Raji (cell line): ENCODE results near the gene ST6GALNAC5.

Experiments
- POLR2A ChIP-seq: IDR thresholded peaks from 2 replicates; pipeline ENCODE4 v1.6.1; 2011; ENCODE audit warnings: low read depth, low read length, control low read depth; ENCODE audit not compliant: insufficient read depth

ST6GALNAC5 gene

GRCh38 chr1:76944942-76945341 is 77.7 kb downstream of the ST6GALNAC5 start:
- TF ChIP-seq POLR2A, result no peak

- no peak for TF ChIP-seq POLR2A
Measured at GRCh38 chr1:76948846-76949245, 81.6 kb downstream of the ST6GALNAC5 start.

DNA sequence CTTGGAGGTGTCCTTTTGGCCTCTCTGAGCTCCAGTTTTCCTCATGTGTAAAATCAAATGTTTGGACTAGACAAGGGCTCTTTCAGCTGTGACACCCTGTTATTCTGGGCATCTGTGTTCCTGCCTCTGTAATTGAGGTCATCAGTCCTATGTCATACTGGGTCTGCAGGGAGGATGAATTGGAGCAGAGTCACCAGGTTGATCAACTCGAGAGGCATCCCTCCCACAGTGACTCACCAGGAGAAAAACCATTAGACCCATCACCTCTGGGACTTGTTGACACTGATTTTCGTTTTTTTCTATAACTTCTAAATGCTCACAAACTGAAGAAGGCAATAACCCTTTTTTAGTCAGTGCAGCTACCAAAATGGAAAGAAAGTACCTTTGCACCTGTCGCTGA is 82.2 kb downstream of the ST6GALNAC5 start:
- TF ChIP-seq POLR2A, result no peak

DNA sequence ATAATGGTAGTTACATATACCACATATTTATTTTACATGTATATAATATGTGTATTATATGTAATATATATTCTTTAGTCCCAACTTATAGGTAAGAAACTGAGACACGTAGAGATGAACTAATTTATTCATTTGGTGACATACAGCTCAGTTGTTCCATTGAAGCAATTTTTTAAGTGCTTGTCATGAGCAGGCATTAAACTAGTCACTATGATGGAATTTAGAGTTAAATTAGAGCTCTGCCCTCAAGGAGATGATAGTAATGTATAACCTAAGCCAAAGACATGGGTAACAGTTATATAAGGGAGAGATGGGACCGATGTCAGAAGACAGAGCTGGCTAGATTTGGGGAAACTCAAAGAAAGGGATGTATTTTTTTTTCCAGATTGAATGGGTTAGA is 83.0 kb downstream of the ST6GALNAC5 start:
- TF ChIP-seq POLR2A, result no peak

DNA sequence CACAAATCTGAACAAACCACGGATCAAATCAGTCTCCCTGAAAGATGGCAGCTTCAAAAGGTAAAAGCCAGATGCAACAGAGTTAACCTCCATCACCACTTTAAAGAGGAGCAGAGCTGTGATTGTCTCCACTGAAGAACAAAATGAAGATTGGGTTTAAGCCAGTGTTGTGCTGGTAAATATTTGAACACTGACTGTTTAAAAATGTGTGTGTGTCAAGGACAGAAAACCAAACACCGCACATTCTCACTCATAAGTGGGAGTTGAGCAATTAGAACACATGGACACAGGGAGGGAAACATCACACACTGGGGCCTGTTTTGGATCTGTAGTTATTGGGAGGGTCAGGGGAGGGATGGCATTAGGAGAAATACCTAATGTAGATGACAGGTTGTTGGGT is 83.9 kb downstream of the ST6GALNAC5 start:
- TF ChIP-seq POLR2A, result no peak

- TF ChIP-seq POLR2A, result no peak
Measured at GRCh38 chr1:76955652-76956051, 88.4 kb downstream of the ST6GALNAC5 start.

- no peak for TF ChIP-seq POLR2A
Measured at GRCh38 chr1:76957961-76958360, 90.7 kb downstream of the ST6GALNAC5 start.

GRCh38 chr1:76958828-76959227 is 91.5 kb downstream of the ST6GALNAC5 start:
- TF ChIP-seq POLR2A, result no peak

GRCh38 chr1:76959556-76959955 is 92.3 kb downstream of the ST6GALNAC5 start:
- TF ChIP-seq POLR2A, result no peak

GRCh38 chr1:76961181-76961819 is 94.0 kb downstream of the ST6GALNAC5 start:
- TF ChIP-seq POLR2A, result no peak

DNA sequence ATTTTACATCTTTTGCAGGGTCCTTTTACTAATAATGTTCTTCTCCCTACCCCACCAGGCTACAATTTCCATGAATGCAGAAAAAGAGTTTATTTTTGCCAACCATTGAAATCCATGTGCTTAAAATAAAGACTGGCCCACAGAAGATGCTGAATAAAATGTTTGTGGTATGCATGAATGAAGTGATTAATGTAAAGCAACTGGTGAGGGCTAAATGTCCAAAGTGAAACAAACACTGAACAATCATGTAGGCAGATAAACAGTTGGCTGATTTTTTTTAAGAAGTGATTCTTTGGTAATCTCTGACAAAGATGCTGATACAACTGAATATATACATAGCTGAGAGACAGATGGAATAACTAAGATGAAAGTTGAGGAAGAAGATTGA is 94.5 kb downstream of the ST6GALNAC5 start:
- no peak for TF ChIP-seq POLR2A

DNA sequence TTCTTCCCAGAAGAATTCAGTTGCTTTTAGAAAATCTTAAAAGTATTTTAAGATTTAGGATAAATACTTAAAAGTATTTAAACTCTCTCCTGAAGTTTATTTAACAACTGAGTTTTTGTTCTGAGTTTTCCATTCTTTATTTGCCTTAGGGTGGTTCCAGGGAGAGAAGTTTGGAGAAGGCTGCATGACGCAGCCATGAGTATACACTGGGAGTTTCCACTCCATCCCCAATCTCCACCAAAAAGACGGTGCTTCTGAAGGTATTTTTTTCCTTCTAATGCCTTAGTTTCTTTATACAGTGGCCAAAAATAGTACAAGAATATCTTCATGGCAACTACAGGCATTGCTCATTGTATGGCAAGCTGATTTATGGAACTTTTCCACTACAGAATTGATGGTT is 122.7 kb downstream of the ST6GALNAC5 start:
- no peak for TF ChIP-seq POLR2A

DNA sequence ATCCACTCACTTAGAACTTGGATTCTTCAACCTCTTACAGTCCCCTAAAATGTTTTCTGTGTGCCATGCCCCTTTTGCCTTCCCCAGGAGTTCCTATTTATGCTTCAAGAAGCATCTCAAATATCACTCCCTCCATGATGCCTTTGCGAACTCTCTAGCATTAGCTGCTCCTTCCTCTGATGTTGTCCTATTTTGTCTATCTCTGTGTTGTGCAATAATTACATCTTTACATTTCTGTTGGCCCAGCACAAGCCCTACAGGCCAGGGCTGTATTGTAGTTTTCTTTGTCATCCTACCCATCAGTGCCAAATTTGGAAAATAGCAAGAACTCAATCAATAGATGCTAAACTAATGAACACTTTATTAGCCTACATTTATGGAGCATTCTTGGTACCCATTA is 125.8 kb downstream of the ST6GALNAC5 start:
- no peak for TF ChIP-seq POLR2A

- TF ChIP-seq POLR2A, result no peak
Measured at GRCh38 chr1:76998582-76999223, 131.4 kb downstream of the ST6GALNAC5 start.

GRCh38 chr1:77007675-77008074 is 140.4 kb downstream of the ST6GALNAC5 start:
- TF ChIP-seq POLR2A, result no peak

DNA sequence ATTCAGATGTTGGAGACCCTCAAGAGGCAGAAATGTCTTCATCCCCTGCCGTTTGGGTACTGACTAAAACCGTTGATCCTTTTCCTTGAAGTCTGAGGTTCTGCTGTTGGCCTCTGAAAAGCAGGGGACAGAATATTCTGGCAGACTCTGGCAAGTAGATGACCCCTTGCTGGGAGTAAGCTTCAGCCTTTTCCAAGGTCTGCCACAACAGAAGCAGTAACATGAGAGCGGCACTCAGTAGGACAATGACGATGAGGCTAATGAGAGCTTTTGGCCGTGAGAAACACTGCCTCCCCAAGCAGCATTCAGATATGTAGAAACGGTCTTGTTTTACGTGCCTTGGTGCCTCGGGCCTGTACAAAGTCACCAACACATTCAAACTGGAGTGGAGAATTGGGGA is 143.7 kb downstream of the ST6GALNAC5 start:
- no peak for TF ChIP-seq POLR2A

DNA sequence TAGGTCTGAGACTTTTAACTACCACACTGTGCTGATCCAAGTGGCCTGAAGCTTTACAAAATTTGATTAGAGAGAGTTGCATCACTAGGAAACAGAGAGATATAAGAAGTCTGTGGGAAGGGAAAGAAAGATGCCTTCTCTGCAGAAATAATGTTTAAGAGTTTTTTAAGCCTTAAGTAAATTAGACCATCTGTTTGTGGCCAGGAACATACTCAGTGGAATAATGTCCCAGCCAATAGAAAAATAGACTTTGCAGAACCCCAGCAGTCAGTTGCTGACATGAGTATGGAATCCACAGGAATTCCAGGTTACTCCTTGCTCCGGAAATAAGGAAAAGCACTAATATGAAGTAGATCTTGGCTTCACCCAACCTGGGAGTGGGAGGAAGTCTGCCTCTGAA is 144.8 kb downstream of the ST6GALNAC5 start:
- no peak for TF ChIP-seq POLR2A
